Hepatocyte (in vitro differentiated cells): ENCODE data around the gene VPS37C. TPM values are rescaled to one million over a fixed set of nuclear protein-coding genes. Genes with fewer than 3 reads are reported as not detected.

Source experiments
- DNase-seq: peaks from one replicate; pipeline ENCODE4 v3.0.0-alpha.2; 2016; ENCODE audit warnings: low spot score
- H2AFZ ChIP-seq: fragments of 200-600 bp; sonication (generic); 2 replicates; pipeline ENCODE4 v1.6.0; 2016; ENCODE audit warnings: antibody characterized with exemption, mild to moderate bottlenecking
- H3K27ac ChIP-seq: fragments of 200-600 bp; sonication (generic); 2 replicates; pipeline ENCODE4 v1.5.1; 2016; ENCODE audit warnings: mild to moderate bottlenecking
- H3K27me3 ChIP-seq: fragments of 200-600 bp; sonication (generic); 2 replicates; pipeline ENCODE4 v1.6.1; 2016
- H3K36me3 ChIP-seq: fragments of 200-600 bp; sonication (generic); replicated peaks from 2 replicates; pipeline ENCODE4 v1.5.1; 2016; ENCODE audit warnings: low read depth; ENCODE audit not compliant: insufficient read depth
- H3K4me1 ChIP-seq: fragments of 200-600 bp; sonication (generic); 2 replicates; pipeline ENCODE4 v1.5.1; 2016; ENCODE audit warnings: mild to moderate bottlenecking, moderate library complexity; ENCODE audit not compliant: insufficient read depth
- H3K4me2 ChIP-seq: fragments of 200-600 bp; sonication (generic); 2 replicates; pipeline ENCODE4 v1.6.0; 2016
- H3K4me3 ChIP-seq: fragments of 200-600 bp; sonication (generic); 2 replicates; pipeline ENCODE4 v1.5.1; 2016; ENCODE audit warnings: mild to moderate bottlenecking
- H3K79me2 ChIP-seq: fragments of 200-600 bp; sonication (generic); 2 replicates; pipeline ENCODE4 v1.6.0; 2017; ENCODE audit warnings: mild to moderate bottlenecking
- H3K9me2 ChIP-seq: fragments of 200-600 bp; sonication (generic); replicated peaks from 2 replicates; pipeline ENCODE4 v1.6.0; 2017; ENCODE audit warnings: mild to moderate bottlenecking; ENCODE audit not compliant: insufficient read depth
- H3K9me3 ChIP-seq: fragments of 200-600 bp; sonication (generic); 2 replicates; pipeline ENCODE4 v1.5.1; 2016; ENCODE audit warnings: low read depth, mild to moderate bottlenecking
- H4K20me1 ChIP-seq: fragments of 200-600 bp; sonication (generic); 2 replicates; pipeline ENCODE4 v1.6.0; 2016; ENCODE audit warnings: mild to moderate bottlenecking; ENCODE audit not compliant: insufficient read depth, poor library complexity, severe bottlenecking
- CTCF ChIP-seq: fragments of 200-600 bp; sonication (generic); IDR thresholded peaks from 2 replicates; pipeline ENCODE4 v1.5.1; 2016; ENCODE audit warnings: antibody characterized with exemption, mild to moderate bottlenecking; ENCODE audit not compliant: poor library complexity
- EZH2 ChIP-seq: fragments of 200-600 bp; sonication (generic); IDR thresholded peaks from 2 replicates; pipeline ENCODE4 v1.6.1; 2016; ENCODE audit warnings: antibody characterized with exemption, mild to moderate bottlenecking, borderline replicate concordance
- EZH2phosphoT487 ChIP-seq: fragments of 200-600 bp; sonication (generic); IDR thresholded peaks from one replicate; pipeline ENCODE4 v1.6.1; 2018; ENCODE audit warnings: antibody characterized with exemption, mild to moderate bottlenecking, low read depth, moderate library complexity; ENCODE audit not compliant: unreplicated experiment, severe bottlenecking
- WGBS: methylation state at CpG from one replicate; pipeline ENCODE4 v1.1.6; 2016; ENCODE audit warnings: low lambda C conversion rate; ENCODE audit errors: missing lambda C conversion rate; 5-methylcytosine and 5-hydroxymethylcytosine counted together
- polyA plus RNA-seq: library from polyadenylated mRNA; unstranded; fragments of >200 nt; fragmentation: Nextera tagmentation; extraction: Ambion mirVana; gene quantifications from 2 replicates; pipeline ENCODE4 v1.2.1, GENCODE V29; 2016
- total RNA-seq: library from RNA; depleted of rRNA; stranded (reverse); fragments of >200 nt; gene quantifications from 2 replicates; pipeline ENCODE4 v1.2.3, GENCODE V29; 2014

The VPS37C gene
- total and polyA plus RNA-seq, 2 experiments from 2014 or later, result 17.0 to 26.6 TPM

GRCh38 chr11:61083601-61084147, 77.6 kb downstream of the VPS37C start:
- TF ChIP-seq CTCF (no peak), EZH2 (no peak), EZH2phosphoT487 (no peak)
- no peak overlapping the region for H3K4me3 ChIP-seq
- no peaks in the 10 kb centered on the region for H3K9me2 ChIP-seq
- no peaks in the 10 kb centered on the region for H3K27me3 ChIP-seq
- 90% methylated on average over 13 of the region's 13 CpGs for WGBS
- no peak overlapping the region for H3K4me2 ChIP-seq
- no peaks in the 10 kb centered on the region for H3K4me1 ChIP-seq
- no peak overlapping the region for H2AFZ ChIP-seq
- no peaks in the 10 kb centered on the region for H4K20me1 ChIP-seq
- no peaks in the 10 kb centered on the region for H3K36me3 ChIP-seq
- H3K9me3 ChIP-seq, result no peaks in the 10 kb centered on the region
- no peak for DNase-seq
- H3K79me2 ChIP-seq, result no peaks in the 10 kb centered on the region
- no peak overlapping the region for H3K27ac ChIP-seq

- no peaks in the 10 kb centered on the region for H3K4me1 ChIP-seq
- H3K27me3 ChIP-seq, result no peaks in the 10 kb centered on the region
- H3K9me3 ChIP-seq, result no peaks in the 10 kb centered on the region
- no peak overlapping the region for H3K4me3 ChIP-seq
- H3K79me2 ChIP-seq, result no peaks in the 10 kb centered on the region
- 94% methylated on average over 14 of the region's 14 CpGs for WGBS
- no peak overlapping the region for H3K27ac ChIP-seq
- H4K20me1 ChIP-seq, result no peaks in the 10 kb centered on the region
- H2AFZ ChIP-seq, result no peak overlapping the region
- no peaks in the 10 kb centered on the region for H3K9me2 ChIP-seq
- no peak overlapping the region for H3K4me2 ChIP-seq
- no peaks in the 10 kb centered on the region for H3K36me3 ChIP-seq
- DNase-seq, result no peak
- TF ChIP-seq EZH2, result no peak
- TF ChIP-seq EZH2phosphoT487, result no peak
- TF ChIP-seq CTCF, result no peak
These were observed 78.2 kb downstream of the VPS37C start for GRCh38 chr11:61082931-61083531.

- WGBS, result 91% methylated on average over 18 of the region's 18 CpGs
- Histone ChIP-seq H3K4me2 (no peak overlapping the region), H3K4me1 (no peaks in the 10 kb centered on the region), H3K9me2 (no peaks in the 10 kb centered on the region), H3K36me3 (no peaks in the 10 kb centered on the region), H3K79me2 (no peaks in the 10 kb centered on the region), H2AFZ (no peak overlapping the region), H3K4me3 (no peak overlapping the region), H3K9me3 (no peaks in the 10 kb centered on the region), H4K20me1 (no peaks in the 10 kb centered on the region), H3K27me3 (no peaks in the 10 kb centered on the region), H3K27ac (no peak overlapping the region)
- no peak for DNase-seq
- TF ChIP-seq EZH2 (no peak), EZH2phosphoT487 (no peak), CTCF (no peak)
These were observed 79.0 kb downstream of the VPS37C start for GRCh38 chr11:61082062-61082870.
